ENCODE measurements around the gene CYB561.
A peak's percentile ranks its signal among the peaks of the same experiment; 100 is the strongest.

DNA sequence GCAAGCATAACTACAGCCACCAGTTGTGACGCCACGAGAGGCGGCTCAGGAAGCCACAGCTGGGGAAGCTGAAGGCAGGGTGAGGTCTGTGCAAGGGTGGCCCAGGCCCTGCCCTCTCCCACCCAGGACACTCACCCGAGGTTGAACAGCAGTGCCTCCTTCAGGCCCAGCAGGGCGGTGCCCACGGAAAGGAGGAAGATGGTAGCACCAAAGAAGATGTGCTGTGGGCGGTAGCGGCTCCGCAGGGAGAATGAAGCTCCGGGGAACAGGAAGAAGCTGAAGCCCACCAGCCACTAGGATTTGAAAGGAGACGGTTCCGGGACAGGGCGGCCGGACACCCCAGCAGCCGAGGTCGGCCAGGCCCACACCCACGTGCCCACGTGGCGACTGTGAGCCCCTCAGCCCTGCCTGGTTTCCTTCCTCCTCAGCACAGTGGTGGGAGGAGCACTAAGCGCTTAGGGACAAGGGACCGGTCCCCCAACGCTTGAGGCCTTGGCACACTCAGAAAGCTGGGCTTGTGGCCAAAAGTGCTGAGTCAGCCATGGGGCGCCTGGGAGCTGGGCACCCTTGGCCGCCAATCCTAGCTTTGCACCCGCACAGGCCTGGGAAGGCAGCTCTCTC lies 11.0 kb downstream of the CYB561 start:
- TF ChIP-seq, protein P1, sequence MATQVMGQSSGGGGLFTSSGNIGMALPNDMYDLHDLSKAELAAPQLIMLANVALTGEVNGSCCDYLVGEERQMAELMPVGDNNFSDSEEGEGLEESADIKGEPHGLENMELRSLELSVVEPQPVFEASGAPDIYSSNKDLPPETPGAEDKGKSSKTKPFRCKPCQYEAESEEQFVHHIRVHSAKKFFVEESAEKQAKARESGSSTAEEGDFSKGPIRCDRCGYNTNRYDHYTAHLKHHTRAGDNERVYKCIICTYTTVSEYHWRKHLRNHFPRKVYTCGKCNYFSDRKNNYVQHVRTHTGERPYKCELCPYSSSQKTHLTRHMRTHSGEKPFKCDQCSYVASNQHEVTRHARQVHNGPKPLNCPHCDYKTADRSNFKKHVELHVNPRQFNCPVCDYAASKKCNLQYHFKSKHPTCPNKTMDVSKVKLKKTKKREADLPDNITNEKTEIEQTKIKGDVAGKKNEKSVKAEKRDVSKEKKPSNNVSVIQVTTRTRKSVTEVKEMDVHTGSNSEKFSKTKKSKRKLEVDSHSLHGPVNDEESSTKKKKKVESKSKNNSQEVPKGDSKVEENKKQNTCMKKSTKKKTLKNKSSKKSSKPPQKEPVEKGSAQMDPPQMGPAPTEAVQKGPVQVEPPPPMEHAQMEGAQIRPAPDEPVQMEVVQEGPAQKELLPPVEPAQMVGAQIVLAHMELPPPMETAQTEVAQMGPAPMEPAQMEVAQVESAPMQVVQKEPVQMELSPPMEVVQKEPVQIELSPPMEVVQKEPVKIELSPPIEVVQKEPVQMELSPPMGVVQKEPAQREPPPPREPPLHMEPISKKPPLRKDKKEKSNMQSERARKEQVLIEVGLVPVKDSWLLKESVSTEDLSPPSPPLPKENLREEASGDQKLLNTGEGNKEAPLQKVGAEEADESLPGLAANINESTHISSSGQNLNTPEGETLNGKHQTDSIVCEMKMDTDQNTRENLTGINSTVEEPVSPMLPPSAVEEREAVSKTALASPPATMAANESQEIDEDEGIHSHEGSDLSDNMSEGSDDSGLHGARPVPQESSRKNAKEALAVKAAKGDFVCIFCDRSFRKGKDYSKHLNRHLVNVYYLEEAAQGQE (IDR thresholded peaks at IDR 0.05; ENCODE audit: unreplicated experiment): no peak
- TF ChIP-seq, protein P2, sequence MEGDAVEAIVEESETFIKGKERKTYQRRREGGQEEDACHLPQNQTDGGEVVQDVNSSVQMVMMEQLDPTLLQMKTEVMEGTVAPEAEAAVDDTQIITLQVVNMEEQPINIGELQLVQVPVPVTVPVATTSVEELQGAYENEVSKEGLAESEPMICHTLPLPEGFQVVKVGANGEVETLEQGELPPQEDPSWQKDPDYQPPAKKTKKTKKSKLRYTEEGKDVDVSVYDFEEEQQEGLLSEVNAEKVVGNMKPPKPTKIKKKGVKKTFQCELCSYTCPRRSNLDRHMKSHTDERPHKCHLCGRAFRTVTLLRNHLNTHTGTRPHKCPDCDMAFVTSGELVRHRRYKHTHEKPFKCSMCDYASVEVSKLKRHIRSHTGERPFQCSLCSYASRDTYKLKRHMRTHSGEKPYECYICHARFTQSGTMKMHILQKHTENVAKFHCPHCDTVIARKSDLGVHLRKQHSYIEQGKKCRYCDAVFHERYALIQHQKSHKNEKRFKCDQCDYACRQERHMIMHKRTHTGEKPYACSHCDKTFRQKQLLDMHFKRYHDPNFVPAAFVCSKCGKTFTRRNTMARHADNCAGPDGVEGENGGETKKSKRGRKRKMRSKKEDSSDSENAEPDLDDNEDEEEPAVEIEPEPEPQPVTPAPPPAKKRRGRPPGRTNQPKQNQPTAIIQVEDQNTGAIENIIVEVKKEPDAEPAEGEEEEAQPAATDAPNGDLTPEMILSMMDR (conservative IDR thresholded peaks at IDR 0.05; ENCODE audit: low read depth in 2 of 2): peak; percentile 44 to 56
- TF ChIP-seq CREB1 (CRISPR knock-in tag; IDR thresholded peaks at IDR 0.05; ENCODE audit: low read depth) (no peak), NANOG (IDR thresholded peaks at IDR 0.05; ENCODE audit: borderline replicate concordance) (no peak), EZH2 (IDR thresholded peaks at IDR 0.05; ENCODE audit: low read depth, unreplicated experiment) (no peak), POLR2AphosphoS5 (IDR thresholded peaks at IDR 0.05; ENCODE audit: low read depth) (no peak), EZH2phosphoT487 (IDR thresholded peaks at IDR 0.05; ENCODE audit: unreplicated experiment) (no peak), JUNB (IDR thresholded peaks at IDR 0.05; ENCODE audit: unreplicated experiment) (no peak), ZNF331 (CRISPR knock-in tag; IDR thresholded peaks at IDR 0.05; ENCODE audit: low read depth) (no peak), STAT1 (IDR thresholded peaks at IDR 0.05; ENCODE audit: unreplicated experiment) (no peak)
- TF ChIP-seq, protein P3, sequence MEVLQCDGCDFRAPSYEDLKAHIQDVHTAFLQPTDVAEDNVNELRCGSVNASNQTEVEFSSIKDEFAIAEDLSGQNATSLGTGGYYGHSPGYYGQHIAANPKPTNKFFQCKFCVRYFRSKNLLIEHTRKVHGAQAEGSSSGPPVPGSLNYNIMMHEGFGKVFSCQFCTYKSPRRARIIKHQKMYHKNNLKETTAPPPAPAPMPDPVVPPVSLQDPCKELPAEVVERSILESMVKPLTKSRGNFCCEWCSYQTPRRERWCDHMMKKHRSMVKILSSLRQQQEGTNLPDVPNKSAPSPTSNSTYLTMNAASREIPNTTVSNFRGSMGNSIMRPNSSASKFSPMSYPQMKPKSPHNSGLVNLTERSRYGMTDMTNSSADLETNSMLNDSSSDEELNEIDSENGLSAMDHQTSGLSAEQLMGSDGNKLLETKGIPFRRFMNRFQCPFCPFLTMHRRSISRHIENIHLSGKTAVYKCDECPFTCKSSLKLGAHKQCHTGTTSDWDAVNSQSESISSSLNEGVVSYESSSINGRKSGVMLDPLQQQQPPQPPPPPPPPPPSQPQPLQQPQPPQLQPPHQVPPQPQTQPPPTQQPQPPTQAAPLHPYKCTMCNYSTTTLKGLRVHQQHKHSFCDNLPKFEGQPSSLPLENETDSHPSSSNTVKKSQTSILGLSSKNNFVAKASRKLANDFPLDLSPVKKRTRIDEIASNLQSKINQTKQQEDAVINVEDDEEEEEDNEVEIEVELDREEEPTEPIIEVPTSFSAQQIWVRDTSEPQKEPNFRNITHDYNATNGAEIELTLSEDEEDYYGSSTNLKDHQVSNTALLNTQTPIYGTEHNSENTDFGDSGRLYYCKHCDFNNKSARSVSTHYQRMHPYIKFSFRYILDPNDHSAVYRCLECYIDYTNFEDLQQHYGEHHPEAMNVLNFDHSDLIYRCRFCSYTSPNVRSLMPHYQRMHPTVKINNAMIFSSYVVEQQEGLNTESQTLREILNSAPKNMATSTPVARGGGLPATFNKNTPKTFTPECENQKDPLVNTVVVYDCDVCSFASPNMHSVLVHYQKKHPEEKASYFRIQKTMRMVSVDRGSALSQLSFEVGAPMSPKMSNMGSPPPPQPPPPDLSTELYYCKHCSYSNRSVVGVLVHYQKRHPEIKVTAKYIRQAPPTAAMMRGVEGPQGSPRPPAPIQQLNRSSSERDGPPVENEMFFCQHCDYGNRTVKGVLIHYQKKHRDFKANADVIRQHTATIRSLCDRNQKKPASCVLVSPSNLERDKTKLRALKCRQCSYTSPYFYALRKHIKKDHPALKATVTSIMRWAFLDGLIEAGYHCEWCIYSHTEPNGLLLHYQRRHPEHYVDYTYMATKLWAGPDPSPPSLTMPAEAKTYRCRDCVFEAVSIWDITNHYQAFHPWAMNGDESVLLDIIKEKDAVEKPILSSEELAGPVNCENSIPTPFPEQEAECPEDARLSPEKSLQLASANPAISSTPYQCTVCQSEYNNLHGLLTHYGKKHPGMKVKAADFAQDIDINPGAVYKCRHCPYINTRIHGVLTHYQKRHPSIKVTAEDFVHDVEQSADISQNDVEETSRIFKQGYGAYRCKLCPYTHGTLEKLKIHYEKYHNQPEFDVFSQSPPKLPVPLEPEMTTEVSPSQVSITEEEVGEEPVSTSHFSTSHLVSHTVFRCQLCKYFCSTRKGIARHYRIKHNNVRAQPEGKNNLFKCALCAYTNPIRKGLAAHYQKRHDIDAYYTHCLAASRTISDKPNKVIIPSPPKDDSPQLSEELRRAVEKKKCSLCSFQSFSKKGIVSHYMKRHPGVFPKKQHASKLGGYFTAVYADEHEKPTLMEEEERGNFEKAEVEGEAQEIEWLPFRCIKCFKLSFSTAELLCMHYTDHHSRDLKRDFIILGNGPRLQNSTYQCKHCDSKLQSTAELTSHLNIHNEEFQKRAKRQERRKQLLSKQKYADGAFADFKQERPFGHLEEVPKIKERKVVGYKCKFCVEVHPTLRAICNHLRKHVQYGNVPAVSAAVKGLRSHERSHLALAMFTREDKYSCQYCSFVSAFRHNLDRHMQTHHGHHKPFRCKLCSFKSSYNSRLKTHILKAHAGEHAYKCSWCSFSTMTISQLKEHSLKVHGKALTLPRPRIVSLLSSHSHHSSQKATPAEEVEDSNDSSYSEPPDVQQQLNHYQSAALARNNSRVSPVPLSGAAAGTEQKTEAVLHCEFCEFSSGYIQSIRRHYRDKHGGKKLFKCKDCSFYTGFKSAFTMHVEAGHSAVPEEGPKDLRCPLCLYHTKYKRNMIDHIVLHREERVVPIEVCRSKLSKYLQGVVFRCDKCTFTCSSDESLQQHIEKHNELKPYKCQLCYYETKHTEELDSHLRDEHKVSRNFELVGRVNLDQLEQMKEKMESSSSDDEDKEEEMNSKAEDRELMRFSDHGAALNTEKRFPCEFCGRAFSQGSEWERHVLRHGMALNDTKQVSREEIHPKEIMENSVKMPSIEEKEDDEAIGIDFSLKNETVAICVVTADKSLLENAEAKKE (CRISPR knock-in tag; IDR thresholded peaks at IDR 0.05): no peak
- TF ChIP-seq, protein P4, sequence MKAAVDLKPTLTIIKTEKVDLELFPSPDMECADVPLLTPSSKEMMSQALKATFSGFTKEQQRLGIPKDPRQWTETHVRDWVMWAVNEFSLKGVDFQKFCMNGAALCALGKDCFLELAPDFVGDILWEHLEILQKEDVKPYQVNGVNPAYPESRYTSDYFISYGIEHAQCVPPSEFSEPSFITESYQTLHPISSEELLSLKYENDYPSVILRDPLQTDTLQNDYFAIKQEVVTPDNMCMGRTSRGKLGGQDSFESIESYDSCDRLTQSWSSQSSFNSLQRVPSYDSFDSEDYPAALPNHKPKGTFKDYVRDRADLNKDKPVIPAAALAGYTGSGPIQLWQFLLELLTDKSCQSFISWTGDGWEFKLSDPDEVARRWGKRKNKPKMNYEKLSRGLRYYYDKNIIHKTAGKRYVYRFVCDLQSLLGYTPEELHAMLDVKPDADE (IDR thresholded peaks at IDR 0.05): no peak

Measured in GM23338 (cell line).